ENCODE results near the gene MINAR1. TPM values are rescaled to one million over a fixed set of nuclear protein-coding genes. Genes with fewer than 3 reads are reported as not detected.
"Not testable (repeated sequence)": the region's sequence is repeated elsewhere in the genome, so short reads cannot be mapped to it uniquely, and the experiment has no call there.

Gene MINAR1
- total RNA-seq, 2 donors from 2014 or later, result 3.0 to 4.7 TPM

DNA sequence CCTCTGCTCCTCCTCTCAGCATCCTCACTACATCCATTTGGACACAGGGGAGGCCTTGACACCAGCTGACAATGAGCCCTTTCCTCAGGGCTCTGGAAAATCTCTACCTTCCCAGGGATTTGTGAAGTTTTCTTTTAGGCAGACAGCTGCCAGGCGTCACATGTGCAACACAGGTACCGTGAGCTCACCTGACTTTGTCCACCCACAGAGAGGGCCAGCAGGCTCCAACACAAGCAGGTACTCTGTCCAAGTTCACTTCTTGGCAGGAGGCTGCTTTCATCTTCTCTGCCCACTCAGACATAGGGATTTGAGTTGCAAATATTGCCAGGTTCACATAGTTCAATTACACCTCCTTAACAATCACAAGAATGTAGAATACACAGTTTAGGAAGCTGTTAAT lies 15.3 kb upstream of the MINAR1 start:
- ATAC-seq (no peak), DNase-seq (no peak)
- 100% methylated on average over 1 to 2 of the region's 2 CpGs for WGBS, 2 donors
- no peaks in the 10 kb centered on the region for H3K36me3 ChIP-seq (replicated peaks in 1 of 2; ENCODE audit: insufficient read depth in 1 of 2, low read depth in 2 of 2)
- TF ChIP-seq, protein P1, sequence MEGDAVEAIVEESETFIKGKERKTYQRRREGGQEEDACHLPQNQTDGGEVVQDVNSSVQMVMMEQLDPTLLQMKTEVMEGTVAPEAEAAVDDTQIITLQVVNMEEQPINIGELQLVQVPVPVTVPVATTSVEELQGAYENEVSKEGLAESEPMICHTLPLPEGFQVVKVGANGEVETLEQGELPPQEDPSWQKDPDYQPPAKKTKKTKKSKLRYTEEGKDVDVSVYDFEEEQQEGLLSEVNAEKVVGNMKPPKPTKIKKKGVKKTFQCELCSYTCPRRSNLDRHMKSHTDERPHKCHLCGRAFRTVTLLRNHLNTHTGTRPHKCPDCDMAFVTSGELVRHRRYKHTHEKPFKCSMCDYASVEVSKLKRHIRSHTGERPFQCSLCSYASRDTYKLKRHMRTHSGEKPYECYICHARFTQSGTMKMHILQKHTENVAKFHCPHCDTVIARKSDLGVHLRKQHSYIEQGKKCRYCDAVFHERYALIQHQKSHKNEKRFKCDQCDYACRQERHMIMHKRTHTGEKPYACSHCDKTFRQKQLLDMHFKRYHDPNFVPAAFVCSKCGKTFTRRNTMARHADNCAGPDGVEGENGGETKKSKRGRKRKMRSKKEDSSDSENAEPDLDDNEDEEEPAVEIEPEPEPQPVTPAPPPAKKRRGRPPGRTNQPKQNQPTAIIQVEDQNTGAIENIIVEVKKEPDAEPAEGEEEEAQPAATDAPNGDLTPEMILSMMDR (IDR thresholded peaks at IDR 0.05), result no peak
- TF ChIP-seq POLR2A (IDR thresholded peaks at IDR 0.05), result no peak
- H3K4me3 ChIP-seq, result no peak overlapping the region
- no peaks in the 10 kb centered on the region for H3K9me3 ChIP-seq
- H3K27me3 ChIP-seq, result no peaks in the 10 kb centered on the region
- no peak overlapping the region for H3K27ac ChIP-seq
- no peaks in the 10 kb centered on the region for H3K4me1 ChIP-seq
- intact Hi-C loops (cut with DNase I), result no loop called here

- no peaks in the 10 kb centered on the region for H3K9me3 ChIP-seq
- H3K4me3 ChIP-seq, result no peak overlapping the region
- DNase-seq, result no peak
- no peak for TF ChIP-seq POLR2A (IDR thresholded peaks at IDR 0.05)
- TF ChIP-seq, protein P1 (IDR thresholded peaks at IDR 0.05), result no peak
- WGBS, 2 donors, result 70 to 78% methylated on average over 9 of the region's 9 CpGs
- no peak for ATAC-seq
- H3K36me3 ChIP-seq (replicated peaks in 1 of 2; ENCODE audit: insufficient read depth in 1 of 2, low read depth in 2 of 2), result no peaks in the 10 kb centered on the region
- no peaks in the 10 kb centered on the region for H3K4me1 ChIP-seq
- H3K27me3 ChIP-seq, result no peaks in the 10 kb centered on the region
- intact Hi-C loops (cut with DNase I), result no loop called here
- H3K27ac ChIP-seq, result no peak overlapping the region
Measured at GRCh38 chr15:79418693-79419279, 13.3 kb upstream of the MINAR1 start.

GRCh38 chr15:79425591-79426295 lies 6.4 kb upstream of the MINAR1 start:
- Histone ChIP-seq H3K4me1 (peaks cover under 1% of the 10 kb centered on the region), H3K4me3 (no peak overlapping the region), H3K36me3 (replicated peaks in 1 of 2; ENCODE audit: insufficient read depth in 1 of 2, low read depth in 2 of 2) (no peaks in the 10 kb centered on the region), H3K27me3 (no peaks in the 10 kb centered on the region), H3K27ac (no peak overlapping the region), H3K9me3 (no peaks in the 10 kb centered on the region)
- DNase-seq (no peak), ATAC-seq (no peak)
- TF ChIP-seq, protein P1 (IDR thresholded peaks at IDR 0.05), result no peak
- TF ChIP-seq POLR2A (IDR thresholded peaks at IDR 0.05), result no peak
- 81 to 86% methylated on average over 9 to 10 of the region's 10 CpGs for WGBS, 2 donors
- intact Hi-C loops (cut with DNase I), result no loop called here

- H3K9me3 ChIP-seq; H3K36me3 ChIP-seq (replicated peaks in 1 of 2; ENCODE audit: insufficient read depth in 1 of 2, low read depth in 2 of 2); H3K27me3 ChIP-seq; H3K27ac ChIP-seq; H3K4me3 ChIP-seq; intact Hi-C loops (cut with DNase I); DNase-seq; ATAC-seq: not testable (repeated sequence)
- H3K4me1 ChIP-seq, result peaks cover 12% of the 10 kb centered on the region
- 89 to 91% methylated on average over 2 of the region's 2 CpGs for WGBS, 2 donors
Measured at GRCh38 chr15:79426899-79427298, 5.2 kb upstream of the MINAR1 start.

DNA sequence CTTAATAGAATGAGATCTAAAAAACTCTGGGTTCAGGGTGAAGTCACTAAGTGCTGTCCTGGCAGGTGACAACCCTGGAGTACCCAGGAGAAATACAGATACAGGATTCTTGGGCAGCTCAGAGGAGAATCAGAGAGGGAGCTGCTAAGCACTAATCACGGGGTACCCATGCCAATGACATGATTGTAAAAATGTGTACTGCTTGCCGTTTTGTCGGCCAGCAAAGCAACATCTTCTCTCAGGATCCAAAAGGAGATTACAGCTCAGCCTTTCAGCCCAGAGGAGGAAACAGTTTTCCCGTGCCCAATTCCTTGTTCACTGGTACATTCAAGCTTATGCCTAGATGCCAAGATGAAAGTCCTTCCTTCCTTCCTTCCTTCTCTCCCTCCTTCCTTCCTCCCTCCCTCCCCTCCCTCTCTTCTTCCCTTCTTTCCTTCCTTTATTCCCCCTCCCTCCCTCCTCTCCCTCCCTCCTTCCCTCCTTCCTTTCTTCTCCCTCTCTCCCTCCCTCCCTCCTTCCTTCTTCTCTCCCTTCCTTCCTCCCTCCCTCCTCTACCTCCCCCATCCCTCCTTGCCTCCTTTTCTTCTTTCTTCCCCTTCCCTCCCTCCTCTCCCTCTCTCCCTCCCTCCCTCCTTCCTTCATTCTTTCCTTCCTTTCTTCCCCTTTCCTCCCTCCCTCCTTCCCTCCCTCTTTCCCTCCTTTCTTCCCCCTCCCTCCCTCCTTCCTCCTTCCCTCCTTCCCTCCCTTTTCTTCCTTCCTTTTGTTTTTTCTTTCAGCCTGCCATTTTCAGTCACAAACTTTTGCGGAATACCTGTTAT lies 4.1 kb upstream of the MINAR1 start:
- ATAC-seq, result no peak
- intact Hi-C loops (cut with DNase I), result no loop called here
- Histone ChIP-seq H3K9me3 (no peaks in the 10 kb centered on the region), H3K4me1 (peaks cover 18% of the 10 kb centered on the region), H3K27me3 (no peaks in the 10 kb centered on the region), H3K36me3 (replicated peaks in 1 of 2; ENCODE audit: insufficient read depth in 1 of 2, low read depth in 2 of 2) (no peaks in the 10 kb centered on the region), H3K4me3 (no peak overlapping the region), H3K27ac (no peak overlapping the region)
- TF ChIP-seq, protein P1 (IDR thresholded peaks at IDR 0.05), result no peak
- TF ChIP-seq POLR2A (IDR thresholded peaks at IDR 0.05), result no peak
- WGBS, 2 donors, result 60 to 64% methylated on average over 5 of the region's 5 CpGs
- DNase-seq, result no peak
